IPS-11a (cell line): ENCODE data around the gene HORMAD1.
"Not testable (repeated sequence)": the region's sequence is repeated elsewhere in the genome, so short reads cannot be mapped to it uniquely, and the experiment has no call there.

Experiments used
- H3K4me3 ChIP-seq: one replicate; pipeline ENCODE4 v1.5.1; 2013; ENCODE audit warnings: low read depth, low read length, control low read depth

The HORMAD1 gene

GRCh38 chr1:150703427-150703826 is 17.3 kb downstream of the HORMAD1 start:
- H3K4me3 ChIP-seq: no peak overlapping the region

- H3K4me3 ChIP-seq: peak within 1 kb of the TSS; percentile 84
Measured at GRCh38 chr1:150696995-150697927, 23.4 kb downstream of the HORMAD1 start, which contains the start of gene GOLPH3L. GOLPH3L (minus strand) TSS chr1:150697154; CDS start chr1:150694838, 2,316 bp downstream.

GRCh38 chr1:150696590-150696989 is 24.1 kb downstream of the HORMAD1 start:
- peak overlapping the region; percentile 84 for H3K4me3 ChIP-seq

GRCh38 chr1:150696162-150696561 is 24.5 kb downstream of the HORMAD1 start:
- peak overlapping the region; percentile 49 for H3K4me3 ChIP-seq

GRCh38 chr1:150695561-150695960 is 25.1 kb downstream of the HORMAD1 start:
- no peak overlapping the region for H3K4me3 ChIP-seq

- H3K4me3 ChIP-seq: no peak overlapping the region
Measured at GRCh38 chr1:150692720-150693119, 28.0 kb downstream of the HORMAD1 start.

- no peak overlapping the region for H3K4me3 ChIP-seq
Measured at GRCh38 chr1:150688763-150689162, 31.9 kb downstream of the HORMAD1 start.

- no peak overlapping the region for H3K4me3 ChIP-seq
Measured at GRCh38 chr1:150686275-150686674, 34.4 kb downstream of the HORMAD1 start.

GRCh38 chr1:150683914-150684313 is 36.8 kb downstream of the HORMAD1 start:
- H3K4me3 ChIP-seq: no peak overlapping the region

GRCh38 chr1:150678988-150679387 is 41.7 kb downstream of the HORMAD1 start:
- H3K4me3 ChIP-seq: no peak overlapping the region

- no peak overlapping the region for H3K4me3 ChIP-seq
Measured at GRCh38 chr1:150674881-150675280, 45.8 kb downstream of the HORMAD1 start.

GRCh38 chr1:150663321-150663720 is 57.4 kb downstream of the HORMAD1 start:
- no peak overlapping the region for H3K4me3 ChIP-seq

GRCh38 chr1:150662811-150663210 is 57.9 kb downstream of the HORMAD1 start:
- no peak overlapping the region for H3K4me3 ChIP-seq

- H3K4me3 ChIP-seq: no peak overlapping the region
Measured at GRCh38 chr1:150661156-150661555, 59.5 kb downstream of the HORMAD1 start.

GRCh38 chr1:150660584-150660983 is 60.1 kb downstream of the HORMAD1 start:
- H3K4me3 ChIP-seq: no peak overlapping the region

- not testable (repeated sequence) for H3K4me3 ChIP-seq
Measured at GRCh38 chr1:150657064-150657463, 63.6 kb downstream of the HORMAD1 start.

- H3K4me3 ChIP-seq: not testable (repeated sequence)
Measured at GRCh38 chr1:150654635-150655034, 66.1 kb downstream of the HORMAD1 start.

- no peak overlapping the region for H3K4me3 ChIP-seq
Measured at GRCh38 chr1:150650193-150650592, 70.5 kb downstream of the HORMAD1 start.

GRCh38 chr1:150649441-150650075 is 71.1 kb downstream of the HORMAD1 start:
- no peak overlapping the region for H3K4me3 ChIP-seq
